Testis (tissue), 3 donors: ENCODE results near the gene DTD2. TPM values are rescaled to one million over a fixed set of nuclear protein-coding genes. Genes with fewer than 3 reads are reported as not detected.

Source experiments
- DNase-seq: peaks from one replicate; pipeline ENCODE4 v3.0.0-alpha.2; 2019
- H3K27ac ChIP-seq, 2 donors: fragments of 200-600 bp; sonication (generic); one replicate each; pipeline ENCODE4 v1.5.1; 2019
- H3K27me3 ChIP-seq: fragments of 200-600 bp; sonication (generic); one replicate; pipeline ENCODE4 v1.5.1; 2019
- H3K36me3 ChIP-seq: fragments of 200-600 bp; sonication (generic); one replicate; pipeline ENCODE4 v1.5.1; 2017; ENCODE audit warnings: low read depth; ENCODE audit errors: missing control alignments
- H3K4me1 ChIP-seq: fragments of 200-600 bp; sonication (generic); one replicate; pipeline ENCODE4 v1.5.1; 2019
- H3K4me3 ChIP-seq, 2 donors: fragments of 200-600 bp; sonication (generic); one replicate each; pipeline ENCODE4 v1.5.1; 2017 to 2019
- H3K9me3 ChIP-seq: fragments of 200-600 bp; sonication (generic); one replicate; pipeline ENCODE4 v1.5.1; 2017
- POLR2A ChIP-seq: fragments of 450-650 bp; IDR thresholded peaks from one replicate; pipeline ENCODE4 v1.6.1; 2017; ENCODE audit warnings: antibody characterized with exemption, mild to moderate bottlenecking, moderate library complexity
- WGBS, 2 donors: methylation state at CpG; one replicate each; pipeline ENCODE4 v1.1.5; 2018; 5-methylcytosine and 5-hydroxymethylcytosine counted together
- intact Hi-C: fragments of 100-400 bp; cut with DNase I; formaldehyde crosslinking; loops from one replicate; pipeline ENCODE4 v1.15.1; 2023; ENCODE audit warnings: low total_unique reads
- polyA plus RNA-seq: library from polyadenylated mRNA; stranded (reverse); fragments of 350-450 nt; fragmentation: Illumina TruSeq; extraction: RNeasy Lipid Tissue Mini Kit (QIAGEN cat#74804); gene quantifications from one replicate; pipeline ENCODE4 v1.2.3, GENCODE V29; 2014; ENCODE audit warnings: low read depth, low replicate concordance; ENCODE audit not compliant: insufficient read depth
- total RNA-seq, 2 donors: library from RNA; depleted of rRNA; stranded (reverse); fragments of >200 nt; gene quantifications; one replicate each; pipeline ENCODE4 v1.2.3, GENCODE V29; 2016
- TF ChIP-seq, protein P1 (sequence below), 3 experiments: fragments of 450-650 bp in 2 of 3; fragments of 200-600 bp in 1 of 3; sonication (generic) in 1 of 3; IDR thresholded peaks; one replicate each; pipeline ENCODE4 v1.5.1; 2016 to 2019; ENCODE audit warnings: antibody characterized with exemption in 3 of 3, mild to moderate bottlenecking in 2 of 3, moderate library complexity in 1 of 3

Gene DTD2
- total and polyA plus RNA-seq, 3 donors from 2014 or later, result 16.5 to 64.9 (median 56.7) TPM

DNA sequence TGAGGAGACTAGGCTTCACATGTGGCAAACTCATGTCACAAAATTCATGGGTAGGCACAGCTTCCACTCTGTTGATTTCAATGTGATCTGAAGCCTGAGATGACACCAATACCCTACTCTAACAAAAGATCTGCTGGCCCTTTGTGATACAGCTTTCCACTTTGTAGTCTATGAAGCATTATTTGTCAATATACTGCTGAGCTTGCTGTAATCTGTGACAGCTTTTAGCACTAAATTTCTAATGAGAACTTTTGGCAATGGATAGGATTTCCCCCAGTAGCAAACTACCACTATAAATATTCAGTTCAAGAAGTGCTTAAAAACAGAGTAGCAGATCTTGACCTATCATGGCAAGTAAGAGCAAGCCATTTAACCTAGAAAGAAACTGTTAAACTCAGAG lies 31.4 kb downstream of the DTD2 start:
- H3K9me3 ChIP-seq, result no peaks in the 10 kb centered on the region
- H3K27ac ChIP-seq, result no peak overlapping the region
- TF ChIP-seq, protein P1, sequence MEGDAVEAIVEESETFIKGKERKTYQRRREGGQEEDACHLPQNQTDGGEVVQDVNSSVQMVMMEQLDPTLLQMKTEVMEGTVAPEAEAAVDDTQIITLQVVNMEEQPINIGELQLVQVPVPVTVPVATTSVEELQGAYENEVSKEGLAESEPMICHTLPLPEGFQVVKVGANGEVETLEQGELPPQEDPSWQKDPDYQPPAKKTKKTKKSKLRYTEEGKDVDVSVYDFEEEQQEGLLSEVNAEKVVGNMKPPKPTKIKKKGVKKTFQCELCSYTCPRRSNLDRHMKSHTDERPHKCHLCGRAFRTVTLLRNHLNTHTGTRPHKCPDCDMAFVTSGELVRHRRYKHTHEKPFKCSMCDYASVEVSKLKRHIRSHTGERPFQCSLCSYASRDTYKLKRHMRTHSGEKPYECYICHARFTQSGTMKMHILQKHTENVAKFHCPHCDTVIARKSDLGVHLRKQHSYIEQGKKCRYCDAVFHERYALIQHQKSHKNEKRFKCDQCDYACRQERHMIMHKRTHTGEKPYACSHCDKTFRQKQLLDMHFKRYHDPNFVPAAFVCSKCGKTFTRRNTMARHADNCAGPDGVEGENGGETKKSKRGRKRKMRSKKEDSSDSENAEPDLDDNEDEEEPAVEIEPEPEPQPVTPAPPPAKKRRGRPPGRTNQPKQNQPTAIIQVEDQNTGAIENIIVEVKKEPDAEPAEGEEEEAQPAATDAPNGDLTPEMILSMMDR (IDR thresholded peaks at IDR 0.05), result no peak
- no peak for TF ChIP-seq POLR2A
- intact Hi-C loops, result no loop called here
- H3K27me3 ChIP-seq, result no peaks in the 10 kb centered on the region
- H3K4me1 ChIP-seq, result no peaks in the 10 kb centered on the region
- no peaks in the 10 kb centered on the region for H3K36me3 ChIP-seq
- H3K4me3 ChIP-seq, result no peak overlapping the region
- no peak for DNase-seq

DNA sequence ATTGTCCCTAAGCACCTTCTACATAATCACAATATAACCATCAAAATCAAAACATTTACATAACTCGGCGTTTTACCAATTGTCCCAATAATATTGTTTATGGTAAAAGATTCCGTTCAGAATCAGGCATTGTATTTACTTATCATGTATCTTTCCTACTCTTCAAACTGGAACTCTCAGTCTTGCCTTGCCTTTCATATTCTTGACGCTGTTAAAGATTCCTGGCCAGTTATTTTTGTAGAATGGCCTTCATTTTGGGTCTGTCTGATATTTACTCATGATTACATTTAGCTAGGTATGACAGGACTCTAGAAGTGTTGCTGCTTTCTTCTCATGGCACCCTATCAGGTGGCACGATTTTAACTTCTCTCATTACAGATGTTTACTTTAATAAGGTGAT lies 36.1 kb downstream of the DTD2 start:
- 61 to 67% methylated on average over 5 of the region's 5 CpGs for WGBS, 2 donors
- no peaks in the 10 kb centered on the region for H3K9me3 ChIP-seq
- H3K27me3 ChIP-seq, result no peaks in the 10 kb centered on the region
- TF ChIP-seq, protein P1 (IDR thresholded peaks at IDR 0.05), result no peak
- no peak for TF ChIP-seq POLR2A
- H3K27ac ChIP-seq, result peak overlapping the region in 1 of 2 donors; percentile 82
- H3K4me3 ChIP-seq, result peak overlapping the region; percentile 90 to 94
- no peaks in the 10 kb centered on the region for H3K36me3 ChIP-seq
- H3K4me1 ChIP-seq, result peaks cover 6% of the 10 kb centered on the region
- intact Hi-C loops, result no loop called here
- DNase-seq, result no peak

DNA sequence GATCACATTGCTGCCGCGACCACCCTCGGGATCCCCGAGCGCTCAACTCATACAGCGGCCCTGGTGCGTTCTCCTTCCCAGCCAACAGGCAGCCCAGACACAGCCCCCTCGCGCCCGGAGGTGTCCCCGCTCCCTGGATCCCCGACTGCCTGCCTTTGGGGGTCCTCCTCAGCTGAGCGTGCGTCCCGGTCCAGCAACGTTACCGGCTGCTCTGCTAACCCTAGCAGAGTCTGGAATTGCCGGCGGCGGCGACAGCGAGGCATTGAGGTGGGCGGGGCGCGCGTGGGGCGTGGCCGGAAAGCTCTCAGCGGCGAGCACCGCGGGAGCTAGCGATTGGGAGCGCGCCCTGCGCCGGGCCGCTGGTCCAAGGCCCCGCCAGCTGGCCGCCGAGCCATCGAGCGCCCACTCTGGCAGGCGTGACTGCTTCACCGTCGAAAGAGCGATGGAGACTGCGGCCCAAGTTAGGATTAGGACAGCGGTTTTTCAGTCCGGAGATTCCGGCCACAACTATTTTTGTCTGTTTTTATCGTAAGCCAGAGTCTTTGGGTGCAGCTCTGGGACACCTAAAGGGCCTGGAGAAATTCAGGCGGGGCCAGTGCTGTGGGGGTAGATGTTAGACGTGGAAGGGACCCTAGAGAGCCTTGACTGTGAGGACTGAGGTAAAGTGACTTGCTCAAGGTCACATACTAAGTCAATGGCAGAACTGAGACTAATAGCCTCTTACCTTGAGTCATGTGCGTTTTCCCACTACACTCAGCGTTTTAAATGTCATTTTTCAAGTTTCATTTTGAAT lies 36.8 kb downstream of the DTD2 start, which contains the start of gene HEATR5A:
HEATR5A (minus strand) TSS at position 232 of the 793 bp plus-strand sequence. CDS start 17,575 bp downstream, outside the sequence.
- intact Hi-C loops, result no loop called here

DNA sequence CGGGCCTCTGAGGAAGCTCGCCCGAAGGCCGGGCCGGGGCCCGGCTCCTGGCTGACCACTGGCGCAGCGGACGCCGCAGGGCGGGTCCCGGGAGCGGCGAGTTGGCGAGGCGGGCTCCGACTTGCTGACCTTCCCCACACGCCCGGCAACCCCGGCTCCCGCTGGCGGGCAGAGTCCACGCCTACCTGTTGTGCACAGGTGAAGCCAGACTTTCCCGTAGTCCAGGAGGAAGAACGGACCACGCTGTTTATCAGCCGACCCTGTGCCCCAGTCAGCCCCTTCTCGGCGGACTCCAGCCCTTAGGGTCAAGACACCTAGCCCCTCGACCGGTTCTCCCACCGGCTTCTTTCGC lies 37.4 kb downstream of the DTD2 start:
- Histone ChIP-seq H3K4me1 (peaks cover 6% of the 10 kb centered on the region), H3K9me3 (no peaks in the 10 kb centered on the region), H3K27ac (peak overlapping the region; percentile 70 to 91), H3K27me3 (no peaks in the 10 kb centered on the region), H3K36me3 (no peaks in the 10 kb centered on the region), H3K4me3 (peak overlapping the region; percentile 90 to 94)
- WGBS, 2 donors, result 0 to 1% methylated on average over 7 to 33 of the region's 33 CpGs
- TF ChIP-seq POLR2A, result no peak
- TF ChIP-seq, protein P1 (IDR thresholded peaks at IDR 0.05), result no peak
- intact Hi-C loops, result no loop called here
- peak; percentile 63 for DNase-seq

More for the DNA sequence above, 36.8 kb downstream of the DTD2 start, which contains the start of gene HEATR5A:
- DNase-seq, result peak; percentile 97
- no peaks in the 10 kb centered on the region for H3K36me3 ChIP-seq
- no peaks in the 10 kb centered on the region for H3K9me3 ChIP-seq
- no peaks in the 10 kb centered on the region for H3K27me3 ChIP-seq
- H3K4me1 ChIP-seq, result peaks cover 6% of the 10 kb centered on the region
- TF ChIP-seq POLR2A, result peak; percentile 72
- TF ChIP-seq, protein P1 (IDR thresholded peaks at IDR 0.05), result peak in 1 of 3 experiments; percentile 34
- H3K4me3 ChIP-seq, result peak within 1 kb of the TSS; percentile 90 to 94
- WGBS, 2 donors, result 2 to 3% methylated on average over 23 to 35 of the region's 56 CpGs
- H3K27ac ChIP-seq, result peak within 1 kb of the TSS; percentile 70 to 91
